HepG2 (cell line): Measurements from ENCODE around the gene MTR. TPM values are rescaled to one million over a fixed set of nuclear protein-coding genes. Genes with fewer than 3 reads are reported as not detected.

Source experiments
- AGO2 ChIP-seq: fragments of 200-400 bp; formaldehyde crosslinking; optimal IDR thresholded peaks from 2 replicates; pipeline ENCODE3; 2017; ENCODE audit warnings: mild to moderate bottlenecking, low read depth, low read length, moderate library complexity
- DMTF1 ChIP-seq: sonication (generic); formaldehyde crosslinking; IDR thresholded peaks from 2 replicates; pipeline ENCODE4 v1.4.0; 2020; ENCODE audit warnings: mild to moderate bottlenecking, missing genetic modification reagents
- ELF1 ChIP-seq: sonication (generic); formaldehyde crosslinking; IDR thresholded peaks from 2 replicates; pipeline ENCODE4 v1.4.0; 2020; ENCODE audit warnings: missing genetic modification reagents
- FIP1L1 ChIP-seq: fragments of 200-400 bp; formaldehyde crosslinking; IDR thresholded peaks from 2 replicates; pipeline ENCODE4 v1.6.1; 2018; ENCODE audit warnings: low read depth, mild to moderate bottlenecking, low read length, moderate library complexity, borderline replicate concordance; ENCODE audit not compliant: insufficient read depth
- FOXJ3 ChIP-seq: sonication (generic); formaldehyde crosslinking; IDR thresholded peaks from 2 replicates; pipeline ENCODE4 v1.4.0; 2020; ENCODE audit warnings: missing genetic modification reagents, mild to moderate bottlenecking, borderline replicate concordance
- MED13 ChIP-seq: sonication (generic); formaldehyde crosslinking; IDR thresholded peaks from 2 replicates; pipeline ENCODE4 v1.5.0; 2020; ENCODE audit warnings: missing genetic modification reagents
- NCOA2 ChIP-seq: sonication (generic); formaldehyde crosslinking; IDR thresholded peaks from 2 replicates; pipeline ENCODE4 v1.8.0; 2022; ENCODE audit warnings: inconsistent platforms
- SOX5 ChIP-seq: IDR thresholded peaks from 2 replicates; pipeline ENCODE4 v1.6.1; 2016; ENCODE audit warnings: borderline replicate concordance
- TOE1 ChIP-seq: sonication (generic); formaldehyde crosslinking; IDR thresholded peaks from 2 replicates; pipeline ENCODE4 v1.4.0; 2020; ENCODE audit warnings: mild to moderate bottlenecking, missing genetic modification reagents
- WIZ ChIP-seq: sonication (generic); formaldehyde crosslinking; IDR thresholded peaks from 2 replicates; pipeline ENCODE4 v1.5.1; 2020; ENCODE audit warnings: mild to moderate bottlenecking, missing genetic modification reagents
- ZKSCAN8 ChIP-seq: IDR thresholded peaks from 2 replicates; pipeline ENCODE4 v1.6.1; 2016; ENCODE audit warnings: borderline replicate concordance, missing genetic modification reagents, missing compliant biosample characterization
- ZNF687 ChIP-seq: sonication (generic); formaldehyde crosslinking; IDR thresholded peaks from 2 replicates; pipeline ENCODE4 v1.5.1; 2020; ENCODE audit warnings: mild to moderate bottlenecking, missing genetic modification reagents, moderate library complexity
- polyA plus RNA-seq, 8 experiments: library from polyadenylated mRNA; depleted of rRNA in 3 of 8; stranded (reverse) in 7 of 8; unstranded in 1 of 8; fragments of >200 nt; fragmentation: Illumina TruSeq in 4 of 8; extraction: Trizol in 4 of 8; gene quantifications; 2 replicates each; pipeline versions ENCODE4 v1.2.1 to v1.2.3, GENCODE V29; 2011 to 2016; ENCODE audit warnings: low read depth in 4 of 8, missing spikeins in 1 of 8, mixed read lengths in 1 of 8; ENCODE audit not compliant: insufficient read depth in 1 of 8
- total RNA-seq, 5 experiments: library from RNA; depleted of rRNA; stranded (reverse); fragments of >200 nt; fragmentation: Illumina TruSeq; extraction: Trizol; gene quantifications; 2 replicates each; pipeline ENCODE4 v1.2.3, GENCODE V29; 2016; ENCODE audit warnings: low read depth in 1 of 5
- TF ChIP-seq, protein P1 (sequence below): sonication (generic); formaldehyde crosslinking; IDR thresholded peaks from 2 replicates; pipeline ENCODE4 v1.5.0; 2020; ENCODE audit warnings: mild to moderate bottlenecking, missing genetic modification reagents
- TF ChIP-seq, protein P2 (sequence below): sonication (generic); formaldehyde crosslinking; IDR thresholded peaks from 2 replicates; pipeline ENCODE4 v1.5.0; 2020; ENCODE audit warnings: missing genetic modification reagents
- TF ChIP-seq, protein P3 (sequence below): sonication (generic); formaldehyde crosslinking; IDR thresholded peaks from 2 replicates; pipeline ENCODE4 v1.8.0; 2022; ENCODE audit warnings: missing genetic modification reagents, mild to moderate bottlenecking, moderate library complexity, borderline replicate concordance

MTR gene
- total and polyA plus RNA-seq, 2 of the 13 experiments (the other 11 are each of a cell fraction or from before 2014, with no cell fraction given), result 16.3 to 36.1 TPM

- TF ChIP-seq, protein P1, sequence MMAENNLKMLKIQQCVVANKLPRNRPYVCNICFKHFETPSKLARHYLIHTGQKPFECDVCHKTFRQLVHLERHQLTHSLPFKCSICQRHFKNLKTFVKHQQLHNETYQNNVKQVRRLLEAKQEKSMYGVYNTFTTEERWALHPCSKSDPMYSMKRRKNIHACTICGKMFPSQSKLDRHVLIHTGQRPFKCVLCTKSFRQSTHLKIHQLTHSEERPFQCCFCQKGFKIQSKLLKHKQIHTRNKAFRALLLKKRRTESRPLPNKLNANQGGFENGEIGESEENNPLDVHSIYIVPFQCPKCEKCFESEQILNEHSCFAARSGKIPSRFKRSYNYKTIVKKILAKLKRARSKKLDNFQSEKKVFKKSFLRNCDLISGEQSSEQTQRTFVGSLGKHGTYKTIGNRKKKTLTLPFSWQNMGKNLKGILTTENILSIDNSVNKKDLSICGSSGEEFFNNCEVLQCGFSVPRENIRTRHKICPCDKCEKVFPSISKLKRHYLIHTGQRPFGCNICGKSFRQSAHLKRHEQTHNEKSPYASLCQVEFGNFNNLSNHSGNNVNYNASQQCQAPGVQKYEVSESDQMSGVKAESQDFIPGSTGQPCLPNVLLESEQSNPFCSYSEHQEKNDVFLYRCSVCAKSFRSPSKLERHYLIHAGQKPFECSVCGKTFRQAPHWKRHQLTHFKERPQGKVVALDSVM (CRISPR knock-in tag), result no peak
- TF ChIP-seq SOX5 (CRISPR knock-in tag), result peak; percentile 46; the same call in 1 of the 2 replicates
- TF ChIP-seq, protein P2, sequence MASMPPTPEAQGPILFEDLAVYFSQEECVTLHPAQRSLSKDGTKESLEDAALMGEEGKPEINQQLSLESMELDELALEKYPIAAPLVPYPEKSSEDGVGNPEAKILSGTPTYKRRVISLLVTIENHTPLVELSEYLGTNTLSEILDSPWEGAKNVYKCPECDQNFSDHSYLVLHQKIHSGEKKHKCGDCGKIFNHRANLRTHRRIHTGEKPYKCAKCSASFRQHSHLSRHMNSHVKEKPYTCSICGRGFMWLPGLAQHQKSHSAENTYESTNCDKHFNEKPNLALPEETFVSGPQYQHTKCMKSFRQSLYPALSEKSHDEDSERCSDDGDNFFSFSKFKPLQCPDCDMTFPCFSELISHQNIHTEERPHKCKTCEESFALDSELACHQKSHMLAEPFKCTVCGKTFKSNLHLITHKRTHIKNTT, result no peak
- TF ChIP-seq DMTF1, result no peak
- TF ChIP-seq FOXJ3, result no peak
- TF ChIP-seq FIP1L1, result no peak
- no peak for TF ChIP-seq ZKSCAN8 (CRISPR knock-in tag)
- TF ChIP-seq MED13 (CRISPR knock-in tag), result no peak
- TF ChIP-seq ZNF687 (CRISPR knock-in tag), result no peak
- no peak for TF ChIP-seq ELF1
- TF ChIP-seq AGO2, result no peak
- TF ChIP-seq TOE1 (CRISPR knock-in tag), result no peak
- 0 out of 2 replicates have a peak, but pooled peaks have one; percentile 29 for TF ChIP-seq NCOA2
- TF ChIP-seq WIZ (CRISPR knock-in tag), result no peak
- TF ChIP-seq, protein P3, sequence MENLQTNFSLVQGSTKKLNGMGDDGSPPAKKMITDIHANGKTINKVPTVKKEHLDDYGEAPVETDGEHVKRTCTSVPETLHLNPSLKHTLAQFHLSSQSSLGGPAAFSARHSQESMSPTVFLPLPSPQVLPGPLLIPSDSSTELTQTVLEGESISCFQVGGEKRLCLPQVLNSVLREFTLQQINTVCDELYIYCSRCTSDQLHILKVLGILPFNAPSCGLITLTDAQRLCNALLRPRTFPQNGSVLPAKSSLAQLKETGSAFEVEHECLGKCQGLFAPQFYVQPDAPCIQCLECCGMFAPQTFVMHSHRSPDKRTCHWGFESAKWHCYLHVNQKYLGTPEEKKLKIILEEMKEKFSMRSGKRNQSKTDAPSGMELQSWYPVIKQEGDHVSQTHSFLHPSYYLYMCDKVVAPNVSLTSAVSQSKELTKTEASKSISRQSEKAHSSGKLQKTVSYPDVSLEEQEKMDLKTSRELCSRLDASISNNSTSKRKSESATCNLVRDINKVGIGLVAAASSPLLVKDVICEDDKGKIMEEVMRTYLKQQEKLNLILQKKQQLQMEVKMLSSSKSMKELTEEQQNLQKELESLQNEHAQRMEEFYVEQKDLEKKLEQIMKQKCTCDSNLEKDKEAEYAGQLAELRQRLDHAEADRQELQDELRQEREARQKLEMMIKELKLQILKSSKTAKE, result no peak
Measured at GRCh38 chr1:236757640-236758039, 37.5 kb upstream of the MTR start (continued).
